Cerebellar cortex (tissue), 1 donor: Measurements from ENCODE around the gene SIPA1L2.
A peak's percentile ranks its signal among the peaks of the same experiment; 100 is the strongest.

ENCODE experiments used
- DNase-seq: peaks from one replicate; pipeline ENCODE4 v3.0.0-alpha.2; 2015; ENCODE audit warnings: low spot score

The SIPA1L2 gene

GRCh38 chr1:232589812-232590743 is 39.9 kb downstream of the SIPA1L2 start:
- DNase-seq = no peak

- no peak for DNase-seq
Observed at GRCh38 chr1:232589111-232589811, 40.7 kb downstream of the SIPA1L2 start.

GRCh38 chr1:232587141-232588008 is 42.6 kb downstream of the SIPA1L2 start:
- no peak for DNase-seq

- peak; percentile 4 for DNase-seq
Observed at GRCh38 chr1:232586679-232587078, 43.3 kb downstream of the SIPA1L2 start.

- no peak for DNase-seq
Observed at GRCh38 chr1:232585486-232585885, 44.4 kb downstream of the SIPA1L2 start.

- DNase-seq = no peak
Observed at GRCh38 chr1:232581932-232582331, 48.0 kb downstream of the SIPA1L2 start.
